Activated CD8-positive, alpha-beta memory T cell treated with anti-CD3 and anti-CD28 coated beads, Interleukin-2, amount 50 U/mL, for 24 hours (primary cell): ENCODE results near the gene OOSP1.
"Not testable (repeated sequence)": the region's sequence is repeated elsewhere in the genome, so short reads cannot be mapped to it uniquely, and the experiment has no call there.

Source experiments
- DNase-seq: peaks from one replicate; pipeline ENCODE4 v3.0.0-alpha.2; 2020; ENCODE audit errors: extremely low read depth

The OOSP1 gene

DNA sequence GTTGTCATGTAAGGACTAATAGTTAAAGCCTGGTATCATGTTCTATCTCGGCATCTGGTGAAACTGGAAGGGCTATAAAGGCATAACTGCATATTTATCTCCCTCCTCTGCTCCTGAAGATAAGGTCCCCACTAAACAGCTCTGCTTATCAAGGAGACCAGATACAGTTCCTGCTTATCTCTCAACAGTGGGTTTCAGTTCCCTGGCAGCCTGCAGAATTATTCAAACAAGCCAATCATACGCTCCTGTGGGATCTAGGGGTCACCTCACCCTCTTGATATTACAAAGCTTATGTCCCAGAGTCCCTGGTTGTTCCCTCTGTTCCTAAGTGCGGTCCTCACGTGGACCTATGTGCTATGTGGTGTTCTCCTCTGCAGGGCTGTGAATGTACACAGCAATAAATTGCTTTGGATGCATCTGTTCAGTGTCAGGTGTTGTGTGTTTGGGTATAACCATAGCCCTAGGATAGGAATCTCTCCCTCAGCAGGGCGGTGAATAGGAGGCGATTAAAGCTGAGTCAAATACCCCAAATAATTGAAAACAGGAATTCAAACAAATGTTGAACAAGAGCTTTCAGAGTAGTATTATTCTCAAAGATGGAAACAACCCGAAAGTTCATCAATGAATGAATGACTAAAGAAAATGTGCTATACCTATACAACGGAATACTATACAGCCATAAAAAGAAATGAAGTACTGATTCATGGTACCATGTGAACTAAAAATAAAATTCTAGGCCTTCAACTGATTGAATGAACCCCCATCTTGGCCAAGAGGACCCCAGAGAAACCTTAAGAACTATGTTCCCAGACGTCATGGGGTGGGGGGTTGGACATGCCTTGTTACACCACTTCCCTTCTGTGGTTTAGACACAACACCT, 22.5 kb downstream of the OOSP1 start:
- DNase-seq: no peak

DNA sequence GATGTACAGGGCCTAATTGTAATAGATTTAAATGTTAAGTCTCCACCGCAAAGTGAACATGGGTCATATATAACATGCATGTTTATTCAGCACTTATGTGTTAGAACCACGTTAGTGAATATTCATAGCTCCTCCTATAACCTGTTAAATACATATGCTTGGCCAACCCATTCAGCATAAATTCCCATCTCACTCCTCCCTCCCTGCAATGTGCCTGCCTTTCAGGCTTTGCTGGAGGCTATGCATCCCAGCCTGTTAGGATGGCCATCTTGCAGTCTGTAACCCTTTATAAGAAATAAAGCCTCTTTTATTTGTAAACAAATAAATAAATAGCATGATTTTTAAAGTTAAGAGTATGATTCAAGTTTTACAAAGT, 23.9 kb downstream of the OOSP1 start:
- no peak for DNase-seq

DNA sequence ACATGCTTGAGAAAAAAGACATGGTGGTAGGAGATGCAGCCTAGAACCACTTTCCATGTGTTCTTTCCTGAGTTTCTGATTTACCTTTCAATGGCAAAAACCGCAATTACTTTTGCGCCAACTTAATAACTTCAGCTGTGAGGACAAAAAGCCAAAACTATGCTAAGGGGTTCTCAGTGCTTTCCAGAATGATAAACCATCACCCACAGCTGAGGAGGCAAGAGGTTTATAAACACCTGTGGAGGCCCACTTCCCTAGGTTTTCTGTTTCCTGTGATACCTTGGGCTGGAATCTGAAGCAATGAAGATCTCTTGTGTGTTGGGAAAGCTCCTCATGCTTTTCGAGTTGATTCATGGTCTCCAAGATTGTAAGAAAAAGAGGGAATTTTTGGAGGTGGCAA, 25.5 kb downstream of the OOSP1 start, which contains the start of gene OOSP4A:
OOSP4A (plus strand) TSS at position 301 of the 400 bp plus-strand sequence; CDS start at position 301, 0 bp downstream.
- no peak for DNase-seq

DNA sequence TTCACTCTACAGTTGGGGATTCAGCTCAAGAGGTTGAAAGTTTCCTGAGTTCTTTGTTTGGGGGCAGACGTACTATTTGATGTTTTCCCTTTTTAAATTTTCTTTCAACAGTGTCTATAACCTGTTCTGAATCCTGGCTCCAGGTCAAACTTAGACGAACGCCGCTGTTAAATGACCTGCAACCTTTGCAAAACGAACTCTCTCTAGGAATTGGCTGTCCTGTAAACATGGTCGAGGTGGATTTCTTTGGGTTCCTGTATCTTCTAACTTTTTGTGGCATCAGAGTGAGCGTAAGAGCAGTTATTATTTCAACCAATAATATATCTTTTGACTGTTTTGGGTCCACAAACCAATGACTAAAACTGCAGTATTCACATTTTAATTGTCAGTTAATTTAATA, 27.2 kb downstream of the OOSP1 start:
- DNase-seq: no peak

DNA sequence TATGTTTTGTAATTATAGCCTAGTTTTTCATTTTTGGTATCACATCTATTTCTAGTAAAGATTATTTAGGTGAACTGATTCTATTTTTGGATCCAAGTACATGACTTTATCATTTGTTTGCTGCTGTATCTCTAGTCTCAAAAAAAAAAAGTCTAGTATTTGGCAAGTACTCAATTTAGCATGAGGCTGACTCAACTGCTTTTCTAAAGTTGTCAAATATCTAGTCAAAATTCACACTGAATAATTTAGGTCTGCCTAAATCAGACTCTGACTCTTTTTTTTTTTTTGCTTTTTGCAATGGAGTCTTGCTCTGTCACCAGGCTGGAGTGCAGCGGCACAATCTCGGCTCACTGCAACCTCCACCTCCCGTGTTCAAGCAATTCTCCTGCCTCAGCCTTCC, 28.0 kb downstream of the OOSP1 start:
- DNase-seq: no peak

DNA sequence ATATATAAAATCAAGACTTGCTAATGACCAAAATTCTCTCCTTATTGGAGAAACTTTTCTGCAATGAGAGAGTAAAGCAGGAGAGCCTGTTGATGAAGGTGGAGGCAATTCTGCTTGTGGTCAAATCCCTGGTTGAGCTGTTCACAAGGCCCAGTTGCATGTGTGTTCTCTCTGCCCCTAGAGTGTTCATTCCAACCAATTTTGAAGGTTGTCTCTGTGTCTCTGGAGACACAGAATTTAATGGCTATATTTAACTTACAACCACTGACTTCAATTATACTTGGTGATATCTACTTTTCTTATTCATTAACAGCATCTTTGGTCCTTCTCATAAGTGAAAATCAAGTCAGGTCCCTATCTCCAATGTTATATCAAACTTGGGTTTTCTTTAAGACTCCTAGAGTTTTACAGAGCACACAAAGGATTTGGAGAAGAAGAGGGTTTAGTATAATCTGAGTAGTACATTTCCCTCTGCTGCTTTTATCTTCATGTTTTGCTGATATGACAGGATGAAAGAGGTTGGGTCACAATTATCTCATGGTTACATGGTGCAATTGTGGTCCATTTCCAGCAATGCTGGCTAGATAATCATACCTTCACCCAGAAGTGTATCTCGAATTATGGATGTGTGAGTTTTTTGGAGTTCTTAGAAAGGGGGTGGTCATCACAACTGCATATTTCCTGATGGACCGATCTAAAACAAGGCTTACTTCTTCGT, 29.6 kb downstream of the OOSP1 start:
- no peak for DNase-seq

DNA sequence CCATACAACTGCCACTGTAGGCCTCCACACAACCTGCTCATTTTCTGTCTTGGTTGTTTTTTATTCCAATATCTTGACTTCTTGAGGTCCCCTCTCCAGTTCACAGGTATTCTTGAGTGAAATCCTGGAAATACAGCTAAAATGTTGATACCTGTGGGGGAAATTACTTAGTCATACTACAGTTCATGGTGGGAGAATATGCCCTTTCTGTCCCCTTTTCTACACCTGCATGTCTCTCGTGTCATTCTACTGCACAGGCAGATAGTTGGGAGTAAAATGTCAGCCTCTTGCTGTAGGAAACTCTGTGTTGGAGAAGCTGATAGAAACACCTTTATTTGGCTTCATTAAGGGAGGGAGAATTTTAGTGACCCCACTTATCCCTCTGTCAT, 30.2 kb downstream of the OOSP1 start:
- no peak for DNase-seq

DNA sequence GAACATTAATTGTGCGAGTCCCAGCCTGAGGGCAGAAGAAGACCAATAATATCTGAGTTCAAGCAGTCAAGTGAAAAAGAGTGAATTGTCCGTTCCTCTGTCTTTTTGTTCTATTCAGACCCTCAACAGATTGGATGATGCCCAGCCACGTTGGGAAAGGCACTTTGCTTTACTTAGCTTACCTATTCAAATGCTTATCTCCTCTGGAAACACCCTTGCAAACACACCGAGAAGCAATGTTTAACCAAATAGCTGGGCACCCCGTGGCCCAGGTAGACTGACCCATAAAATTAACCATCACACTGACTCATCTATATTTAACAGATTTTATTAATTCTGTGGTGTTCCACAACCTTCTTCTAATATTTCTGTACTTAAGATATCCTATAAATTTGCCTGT, 34.9 kb downstream of the OOSP1 start:
- DNase-seq: no peak

DNA sequence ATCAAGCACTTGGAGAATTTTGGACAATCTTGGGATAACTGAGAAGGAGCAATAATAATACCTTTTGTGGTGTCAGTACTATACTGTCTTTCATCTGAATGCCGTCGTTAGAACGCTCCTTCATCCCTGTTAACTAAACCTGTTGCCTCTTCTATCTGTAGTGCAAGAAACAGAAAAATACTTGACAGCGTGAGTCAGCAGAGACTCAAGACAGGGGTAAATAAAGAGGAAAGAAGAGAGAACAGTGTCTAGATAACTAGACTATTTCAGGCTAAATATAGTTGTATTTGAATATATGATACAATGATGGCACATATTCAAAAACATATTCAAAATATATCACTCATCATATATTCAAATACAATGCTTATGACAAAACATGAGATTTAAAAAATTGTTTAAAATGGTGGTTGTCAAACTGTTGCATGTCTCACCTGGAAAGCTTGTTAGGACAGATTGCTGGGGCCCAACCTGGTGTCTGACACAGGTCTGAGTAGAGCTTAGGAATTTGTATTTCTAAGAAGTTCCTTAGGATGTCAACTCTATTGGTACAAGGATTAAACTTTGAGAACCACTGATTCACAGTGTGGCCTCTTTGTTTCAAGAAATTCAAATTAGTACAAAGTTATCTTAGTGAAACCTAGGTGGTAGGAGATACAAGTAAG, 43.0 kb downstream of the OOSP1 start:
- DNase-seq: no peak

DNA sequence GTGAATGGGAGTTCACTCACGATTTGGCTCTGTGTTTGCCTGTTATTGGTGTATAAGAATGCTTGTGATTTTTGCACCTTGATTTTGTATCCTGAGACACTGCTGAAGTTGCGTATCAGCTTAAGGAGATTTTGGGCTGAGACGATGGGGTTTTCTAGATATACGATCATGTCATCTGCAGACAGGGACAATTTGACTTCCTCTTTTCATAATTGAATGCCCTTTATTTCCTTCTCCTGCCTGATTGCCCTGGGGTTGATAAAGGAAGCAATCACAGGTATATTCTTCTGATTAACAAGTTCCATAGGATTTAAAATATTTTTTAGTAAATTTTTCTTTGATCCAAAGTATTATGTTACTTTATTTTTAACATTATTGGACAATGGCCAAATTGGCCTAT, 43.8 kb downstream of the OOSP1 start:
- DNase-seq: not testable (repeated sequence)

DNA sequence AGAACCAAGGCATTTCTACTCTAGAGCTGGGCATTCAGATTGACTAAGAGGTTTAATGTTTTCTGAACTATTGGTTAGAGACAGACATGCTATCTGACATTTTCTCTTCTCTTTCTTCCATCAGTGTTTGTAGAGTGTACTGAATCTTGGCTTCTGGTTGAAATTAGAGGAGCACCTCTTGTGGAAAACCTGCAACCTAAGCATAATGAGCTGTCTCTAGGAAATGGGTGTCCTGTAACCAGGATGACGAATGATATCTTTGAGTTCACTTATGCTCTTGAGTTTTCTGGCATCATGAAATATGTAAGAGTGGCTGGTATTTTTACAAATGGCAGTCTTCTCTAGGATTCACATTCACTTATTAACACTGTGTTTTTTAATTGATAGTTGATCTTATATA, 45.0 kb downstream of the OOSP1 start:
- no peak for DNase-seq

DNA sequence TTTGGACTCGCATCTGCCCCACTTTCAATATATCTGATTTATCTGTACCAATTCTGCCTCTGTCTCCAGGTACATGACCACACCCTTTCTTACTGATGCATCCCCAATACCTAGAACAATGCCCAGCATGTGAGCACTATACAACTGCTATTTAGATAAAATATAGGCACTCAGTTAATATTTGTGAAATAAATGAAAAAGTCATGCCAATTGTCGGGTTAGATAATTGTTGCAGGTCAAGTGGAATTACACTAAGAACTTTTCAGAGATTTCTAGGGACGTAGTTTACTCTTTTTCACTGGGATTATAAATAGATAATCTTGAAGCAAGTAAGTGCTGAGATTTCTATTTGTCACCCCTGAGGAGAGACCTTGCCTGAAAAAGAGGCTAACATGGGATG, 46.1 kb downstream of the OOSP1 start:
- DNase-seq: no peak

DNA sequence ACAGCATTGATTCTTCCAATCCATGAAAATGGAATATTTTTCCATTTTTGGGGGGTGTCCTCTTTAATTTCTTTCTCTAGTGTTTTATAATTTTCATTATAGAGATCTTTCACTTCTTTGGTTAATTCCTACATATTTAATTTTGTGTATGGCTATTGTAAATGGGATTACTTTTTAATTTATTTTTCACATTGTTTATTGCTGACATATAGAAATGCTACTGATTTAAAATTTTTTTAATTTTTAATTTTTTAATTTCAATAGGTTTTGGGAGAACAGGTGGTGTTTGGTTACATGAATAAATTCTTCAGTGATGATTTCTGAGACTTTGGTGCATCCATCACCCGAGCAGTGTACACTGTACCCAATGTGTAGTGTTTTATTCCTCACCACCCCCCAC, 52.2 kb downstream of the OOSP1 start:
- DNase-seq: no peak

DNA sequence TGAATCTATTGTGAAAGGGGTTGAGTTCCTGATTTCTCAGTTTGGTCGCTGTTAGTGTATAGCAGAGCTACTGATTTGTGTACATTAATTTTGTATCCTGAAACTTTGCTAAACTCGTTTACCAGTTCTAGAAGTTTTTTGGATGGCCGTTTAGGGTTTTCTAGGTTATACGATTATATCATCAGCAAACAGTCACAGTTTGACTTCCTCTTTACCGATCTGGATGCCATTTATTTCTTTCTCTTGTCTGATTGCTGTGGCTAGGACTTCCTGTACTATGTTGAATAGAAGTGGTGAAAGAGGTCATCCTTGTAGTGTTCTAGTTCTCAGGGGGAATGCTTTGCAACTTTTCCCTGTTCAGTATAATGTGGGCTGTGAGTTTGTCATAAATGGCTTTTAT, 54.2 kb downstream of the OOSP1 start:
- no peak for DNase-seq

DNA sequence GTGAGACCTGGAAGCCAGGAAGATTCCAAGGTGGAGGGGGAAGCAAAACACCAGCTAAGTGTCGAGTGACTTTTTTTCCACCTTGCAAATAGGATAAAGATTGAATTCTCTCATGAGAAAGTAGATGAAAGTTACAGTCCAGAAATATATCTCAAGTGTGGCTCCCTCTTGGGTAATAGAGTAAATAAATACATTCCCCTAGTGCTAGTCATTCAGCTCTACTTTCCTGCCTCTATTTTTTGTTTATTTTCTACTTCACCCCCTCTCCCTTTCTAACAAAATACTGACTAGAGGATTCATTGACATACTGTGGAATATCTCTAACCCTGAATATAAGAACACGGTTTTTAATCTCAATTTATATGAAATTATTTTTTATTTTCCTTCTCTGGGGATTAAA, 59.6 kb downstream of the OOSP1 start:
- no peak for DNase-seq

DNA sequence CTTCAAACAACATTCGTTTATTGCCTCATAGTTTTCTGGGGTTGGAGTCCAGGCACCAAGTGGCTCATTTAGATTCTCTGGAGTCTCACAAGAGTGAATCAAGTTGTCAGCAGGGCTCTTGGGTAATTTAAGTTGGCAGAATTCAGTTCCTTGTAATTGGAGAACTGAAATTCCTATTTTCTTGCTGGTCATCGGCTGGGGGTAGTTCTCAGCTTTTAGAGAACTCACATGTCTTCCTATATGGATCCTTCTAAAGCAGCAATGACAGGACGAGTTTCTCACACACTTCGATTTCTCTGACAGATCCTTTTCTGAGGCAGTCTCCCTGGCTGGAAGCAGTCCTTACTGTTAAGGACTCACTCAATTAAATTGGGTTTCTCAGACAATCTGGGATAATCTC, 61.5 kb downstream of the OOSP1 start:
- no peak for DNase-seq

DNA sequence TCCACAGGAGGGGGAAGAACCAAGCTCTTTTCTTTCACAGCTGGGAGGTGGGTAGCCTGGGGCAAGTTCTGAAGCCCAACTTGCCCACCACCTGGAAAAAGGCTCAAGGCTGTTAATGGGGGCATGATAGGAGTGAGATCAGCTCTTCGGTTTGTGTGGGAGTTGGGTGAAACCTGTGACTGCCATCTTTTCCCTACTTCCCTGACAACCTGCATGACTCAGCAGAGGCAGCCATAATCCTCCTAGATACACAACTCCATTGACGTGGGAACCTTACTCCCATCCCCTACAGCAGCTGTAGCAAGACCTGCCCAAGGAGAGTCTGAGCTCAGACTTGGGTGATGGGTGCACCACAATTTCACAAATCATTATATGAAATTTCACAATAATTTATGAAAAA, 65.5 kb downstream of the OOSP1 start:
- no peak for DNase-seq

DNA sequence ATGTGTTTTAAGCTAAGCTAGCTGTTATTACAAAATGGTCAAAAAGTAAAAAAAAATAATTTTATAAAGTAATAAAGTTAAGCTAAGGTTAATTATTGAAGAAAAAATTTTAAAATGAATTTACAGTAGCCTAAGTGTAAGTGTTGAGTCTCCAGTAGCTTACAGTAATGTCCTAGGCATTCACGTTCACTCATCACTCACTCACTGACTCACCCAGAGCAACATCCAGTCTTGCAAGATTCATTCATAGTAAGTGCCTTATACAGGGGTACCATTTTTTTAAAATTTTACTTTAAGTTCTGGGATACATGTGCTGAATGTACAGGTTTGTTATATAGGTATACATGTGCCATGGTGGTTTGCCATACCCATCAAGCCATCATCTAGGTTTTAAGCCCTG, 67.1 kb downstream of the OOSP1 start:
- no peak for DNase-seq
